KOPT-K1 (cell line): Measurements from ENCODE around the gene EXOC6B.

ENCODE experiments used
- H3K27ac ChIP-seq: fragments of 200-600 bp; sonication (generic); 2 replicates; pipeline ENCODE4 v1.5.1; 2016; ENCODE audit warnings: antibody characterized with exemption, mild to moderate bottlenecking, low read depth, low read length; ENCODE audit not compliant: poor library complexity, severe bottlenecking
- H3K36me3 ChIP-seq: fragments of 200-600 bp; sonication (generic); 2 replicates; pipeline ENCODE4 v1.5.1; 2017; ENCODE audit warnings: antibody characterized with exemption, mild to moderate bottlenecking, low read length, moderate library complexity; ENCODE audit not compliant: insufficient read depth
- H3K9me3 ChIP-seq: fragments of 200-600 bp; sonication (generic); 2 replicates; pipeline ENCODE4 v1.5.1; 2017; ENCODE audit warnings: antibody characterized with exemption, low read length, mild to moderate bottlenecking; ENCODE audit not compliant: insufficient read depth, poor library complexity, severe bottlenecking

EXOC6B gene

DNA sequence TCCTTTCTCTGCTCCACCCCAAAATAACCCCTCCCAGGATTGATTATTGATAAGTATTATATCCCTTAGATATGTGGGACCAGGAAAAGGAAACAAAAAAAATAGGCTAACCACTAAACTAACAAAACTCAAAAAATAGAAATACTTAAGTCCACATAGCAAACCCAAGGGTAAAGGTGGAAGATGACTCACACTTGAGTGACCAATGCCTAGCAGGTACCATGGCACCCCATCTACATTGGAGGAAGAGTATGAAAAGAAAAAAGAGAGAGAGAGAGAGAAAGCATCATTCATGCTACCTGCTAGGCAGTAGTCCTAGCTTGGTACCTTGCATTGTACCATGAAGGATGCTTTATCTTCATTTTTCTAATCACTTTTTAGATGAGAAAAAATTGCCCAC lies 6.3 kb downstream of the EXOC6B start:
- no peak overlapping the region for H3K27ac ChIP-seq
- no peaks in the 10 kb centered on the region for H3K36me3 ChIP-seq
- no peaks in the 10 kb centered on the region for H3K9me3 ChIP-seq

DNA sequence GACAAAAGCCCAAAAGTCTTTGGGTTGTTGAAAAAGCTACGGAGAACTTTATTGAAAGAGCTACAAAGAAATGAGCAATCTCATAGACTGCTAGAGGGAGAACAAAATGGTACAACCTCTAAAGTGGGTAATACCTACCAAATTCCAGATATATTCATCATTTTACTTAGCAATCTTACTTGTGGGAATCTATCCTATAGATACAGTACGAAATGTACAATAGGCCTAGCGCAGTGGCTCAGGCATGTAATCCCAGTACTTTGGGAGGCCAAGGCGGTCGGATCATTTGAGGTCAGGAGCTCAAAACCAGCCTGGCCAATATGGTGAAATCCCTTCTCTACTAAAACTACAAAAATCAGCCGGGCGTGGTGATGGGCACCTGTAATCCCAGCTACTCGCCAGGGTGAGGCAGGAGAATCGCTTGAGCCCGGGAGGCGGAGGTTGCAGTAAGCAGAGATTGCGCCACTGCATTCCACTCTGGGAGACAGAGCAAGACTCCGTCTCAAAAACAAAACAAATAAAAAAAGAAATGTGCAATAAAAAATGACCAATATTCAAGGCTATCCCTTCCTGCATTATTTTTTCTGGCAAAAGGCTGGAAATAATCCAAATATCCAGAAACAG lies 10.1 kb downstream of the EXOC6B start:
- H3K36me3 ChIP-seq: no peaks in the 10 kb centered on the region
- H3K27ac ChIP-seq: no peak overlapping the region
- no peaks in the 10 kb centered on the region for H3K9me3 ChIP-seq

DNA sequence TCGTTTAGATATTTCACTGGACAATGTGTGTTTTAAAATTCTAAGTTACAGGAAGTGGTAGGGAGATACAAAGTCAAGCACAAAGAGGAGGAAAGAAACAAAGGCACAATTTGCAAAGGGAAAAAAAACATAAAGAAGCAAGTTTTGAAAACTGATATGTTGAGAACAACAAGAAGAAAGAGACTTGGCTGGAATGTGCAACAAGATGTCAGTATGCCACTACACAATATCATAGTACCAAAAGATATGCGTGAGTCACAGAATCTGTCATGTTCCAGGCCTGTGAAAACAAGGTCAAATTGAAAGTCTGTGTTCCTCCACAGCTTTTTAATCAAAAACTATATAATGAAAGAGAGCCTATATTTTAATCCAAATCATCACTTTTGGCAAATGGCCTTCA lies 12.0 kb downstream of the EXOC6B start:
- peaks cover 10% of the 10 kb centered on the region for H3K9me3 ChIP-seq
- no peaks in the 10 kb centered on the region for H3K36me3 ChIP-seq
- no peak overlapping the region for H3K27ac ChIP-seq

DNA sequence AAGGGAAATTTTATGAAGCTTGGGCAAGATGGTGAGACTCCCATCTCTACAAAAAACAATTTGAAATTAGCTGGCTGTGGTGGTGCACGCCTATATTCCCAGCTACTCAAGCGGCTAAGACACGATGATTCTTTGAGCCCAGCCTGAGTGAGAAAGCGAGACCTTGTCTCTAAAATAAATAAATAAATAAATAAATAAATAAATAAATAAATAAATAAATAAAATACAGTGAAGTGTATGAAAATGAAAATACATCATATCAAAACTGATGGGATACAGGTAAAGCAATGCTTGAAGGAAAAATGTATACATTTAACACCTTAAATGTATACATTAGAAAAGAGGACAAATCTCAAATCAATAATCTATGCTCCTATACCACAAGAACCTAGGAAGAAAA lies 15.7 kb downstream of the EXOC6B start:
- Histone ChIP-seq H3K27ac (no peak overlapping the region), H3K36me3 (no peaks in the 10 kb centered on the region), H3K9me3 (peaks cover 14% of the 10 kb centered on the region)

DNA sequence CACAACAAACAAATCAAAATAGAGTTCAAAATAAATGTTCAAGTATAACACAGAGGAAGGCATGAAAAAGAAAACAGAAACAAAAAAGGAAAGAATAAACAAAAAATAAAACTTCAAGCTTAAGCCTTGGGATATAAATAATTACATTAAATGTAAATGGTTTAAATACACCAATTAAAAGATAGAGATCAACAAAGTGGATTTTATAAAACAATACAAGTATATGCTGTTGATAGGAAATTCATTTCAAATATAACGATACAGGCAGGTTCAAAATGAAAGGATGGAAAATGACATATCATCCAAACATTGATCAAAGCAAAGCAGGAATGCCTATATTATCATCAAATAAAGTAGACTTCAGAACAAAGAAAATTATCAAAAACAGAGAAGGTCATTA lies 16.7 kb downstream of the EXOC6B start:
- H3K36me3 ChIP-seq: no peaks in the 10 kb centered on the region
- H3K9me3 ChIP-seq: peaks cover 14% of the 10 kb centered on the region
- H3K27ac ChIP-seq: no peak overlapping the region

DNA sequence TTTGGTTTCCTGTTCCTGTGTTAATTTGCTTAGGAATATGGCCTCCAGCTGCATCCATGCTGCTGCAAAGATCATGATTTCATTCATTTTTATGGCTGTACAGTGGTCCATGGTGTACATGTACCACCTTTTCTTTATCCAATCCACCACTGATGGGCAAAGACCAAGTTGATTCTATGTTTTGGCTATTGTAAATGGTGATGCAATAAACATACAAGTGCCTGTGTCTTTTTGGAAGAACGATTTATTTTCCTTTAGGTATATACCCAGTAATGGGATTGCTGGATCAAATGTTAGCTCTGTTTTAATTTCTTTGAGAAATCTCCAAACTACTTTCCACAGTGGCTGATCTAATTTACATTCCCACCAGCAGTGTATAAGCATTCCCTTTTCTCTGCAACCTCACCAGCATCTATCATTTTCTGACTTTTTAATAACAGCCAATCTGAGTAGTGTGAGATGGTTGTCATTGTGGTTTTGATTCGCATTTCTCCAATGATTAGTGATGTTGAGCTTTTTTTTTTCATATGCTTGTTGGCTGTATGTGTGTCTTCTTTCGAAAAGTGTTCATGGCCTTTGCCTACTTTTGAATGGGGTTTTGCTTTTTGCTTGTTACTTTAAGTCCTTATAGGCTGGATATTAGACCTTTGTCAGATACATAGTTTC lies 19.4 kb downstream of the EXOC6B start:
- Histone ChIP-seq H3K9me3 (peaks cover 14% of the 10 kb centered on the region), H3K36me3 (no peaks in the 10 kb centered on the region), H3K27ac (no peak overlapping the region)

DNA sequence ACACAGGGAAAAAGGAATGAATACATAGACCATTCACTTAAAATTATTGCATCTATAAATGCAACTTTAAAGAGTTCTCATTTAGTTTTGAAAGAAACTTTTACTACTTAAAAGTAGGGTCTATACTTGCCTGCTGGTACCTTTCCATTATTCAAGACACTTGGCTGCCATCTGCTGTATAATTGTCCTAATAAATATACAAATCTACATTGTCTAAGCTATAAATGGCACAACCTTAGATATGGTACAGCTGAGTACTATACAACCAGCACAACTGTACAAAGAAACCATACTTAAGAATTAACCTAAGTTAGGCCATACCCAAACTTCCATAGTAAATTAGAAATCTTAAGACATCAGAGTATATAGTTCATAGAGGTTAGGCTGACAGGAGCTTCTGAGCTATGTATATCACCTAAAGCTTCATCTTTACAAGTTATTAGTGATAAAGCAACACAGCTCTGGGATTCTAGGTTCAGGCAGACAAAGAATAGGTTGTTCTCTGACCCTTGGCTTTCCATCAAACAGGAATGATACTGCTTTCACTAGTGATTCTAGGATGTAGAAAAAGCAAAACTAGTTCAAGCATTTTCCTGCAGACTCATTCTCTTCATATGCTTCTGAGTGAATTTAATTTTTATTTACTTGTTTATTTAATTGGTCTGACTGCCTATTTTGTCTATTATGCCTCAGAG lies 22.1 kb downstream of the EXOC6B start:
- Histone ChIP-seq H3K36me3 (no peaks in the 10 kb centered on the region), H3K9me3 (peaks cover 3% of the 10 kb centered on the region), H3K27ac (no peak overlapping the region)

DNA sequence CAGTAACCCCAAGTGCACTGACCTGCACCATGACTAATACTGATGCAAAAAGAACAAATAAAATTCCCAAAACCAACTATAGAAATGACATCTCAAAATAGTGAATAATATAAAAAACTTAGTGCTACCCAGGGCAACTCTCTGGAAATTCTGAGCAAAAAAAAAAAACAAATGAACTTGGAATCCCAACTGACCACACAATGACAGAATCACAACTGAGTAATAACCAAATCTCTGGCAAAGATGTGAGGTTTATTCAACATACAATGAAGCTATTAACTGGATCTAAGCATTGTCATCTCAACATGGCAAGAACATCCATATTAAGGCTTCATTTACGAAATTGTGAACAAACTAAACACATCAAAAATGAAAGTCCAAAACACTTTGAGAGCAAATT lies 22.7 kb downstream of the EXOC6B start:
- Histone ChIP-seq H3K27ac (no peak overlapping the region), H3K9me3 (no peaks in the 10 kb centered on the region)

DNA sequence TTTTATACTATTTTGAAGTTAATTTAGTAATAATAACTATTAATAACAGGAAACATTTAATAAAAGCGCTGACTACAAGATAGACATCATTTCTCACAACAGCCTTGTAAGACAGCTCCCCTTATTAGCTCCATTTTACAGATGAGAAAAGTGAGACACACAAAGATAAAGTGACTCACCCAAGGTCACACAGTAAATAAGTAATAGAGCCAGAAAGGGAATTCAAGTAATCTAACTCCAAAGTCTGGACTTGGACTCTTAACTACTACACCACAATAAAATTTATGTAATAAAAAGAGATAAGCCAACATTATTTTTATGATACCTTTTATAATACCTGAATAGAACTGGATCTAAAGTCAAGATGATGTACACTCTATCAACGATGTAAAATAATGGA lies 25.3 kb downstream of the EXOC6B start:
- no peaks in the 10 kb centered on the region for H3K36me3 ChIP-seq
- H3K27ac ChIP-seq: no peak overlapping the region

More for the DNA sequence above, 22.7 kb downstream of the EXOC6B start:
- no peaks in the 10 kb centered on the region for H3K36me3 ChIP-seq

DNA sequence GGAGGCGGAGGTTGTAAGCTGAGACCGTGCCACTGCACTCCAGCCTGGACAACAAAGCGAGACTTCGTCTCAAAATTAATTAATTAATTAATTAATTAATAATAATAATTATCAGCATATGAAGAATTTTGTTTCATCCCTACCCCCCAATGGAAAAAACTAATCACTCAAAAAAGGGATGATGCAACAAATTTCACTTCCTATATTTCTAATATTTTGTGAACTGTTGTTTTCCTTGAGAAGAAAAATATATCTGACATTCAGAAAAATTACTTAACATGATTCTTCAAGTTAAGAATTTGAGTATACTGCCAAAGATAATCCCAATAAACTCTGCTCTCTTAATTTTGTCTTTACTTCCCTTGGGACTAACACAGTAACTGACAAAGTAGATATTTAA lies 28.1 kb downstream of the EXOC6B start:
- H3K9me3 ChIP-seq: no peaks in the 10 kb centered on the region
- H3K36me3 ChIP-seq: no peaks in the 10 kb centered on the region
- H3K27ac ChIP-seq: no peak overlapping the region

More for the DNA sequence above, 25.3 kb downstream of the EXOC6B start:
- H3K9me3 ChIP-seq: no peaks in the 10 kb centered on the region

DNA sequence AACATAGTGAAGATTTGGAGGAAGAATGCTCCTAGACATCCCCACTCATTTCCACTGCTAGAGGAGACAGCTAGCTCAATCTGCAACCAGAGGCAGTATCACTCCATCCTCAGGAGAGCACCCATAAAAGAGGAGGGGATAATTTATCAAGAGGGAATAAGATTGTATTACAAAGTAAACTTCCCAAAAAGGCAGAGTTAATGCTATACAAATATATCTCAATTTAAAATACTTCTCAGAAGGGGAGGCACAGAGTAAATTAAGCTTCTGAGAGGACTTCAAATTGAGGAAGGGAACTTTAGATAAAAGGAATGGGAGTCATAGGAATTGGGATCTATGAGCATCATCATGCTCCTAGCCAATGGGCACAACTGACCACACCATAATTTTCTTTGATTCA lies 29.1 kb downstream of the EXOC6B start:
- H3K36me3 ChIP-seq: no peaks in the 10 kb centered on the region
- no peaks in the 10 kb centered on the region for H3K9me3 ChIP-seq
- H3K27ac ChIP-seq: no peak overlapping the region

DNA sequence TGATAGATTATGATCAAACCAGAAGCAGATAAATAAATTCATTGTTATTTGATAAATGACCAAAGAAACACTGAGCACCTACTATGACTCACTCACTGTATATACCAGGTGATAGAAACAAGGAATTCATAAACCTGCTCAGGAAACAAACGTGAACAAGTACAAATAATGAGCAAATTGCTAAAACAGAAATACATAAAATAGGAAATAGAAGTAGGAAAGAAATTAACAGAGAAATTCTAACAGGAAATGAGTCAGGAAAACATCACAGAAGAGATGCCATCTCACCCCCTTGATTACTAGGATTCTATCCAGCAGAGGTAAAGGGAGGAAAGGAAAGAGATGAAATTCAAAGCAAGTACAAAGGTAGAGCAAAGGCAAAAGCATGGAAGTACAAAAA lies 31.3 kb downstream of the EXOC6B start:
- Histone ChIP-seq H3K36me3 (no peaks in the 10 kb centered on the region), H3K27ac (no peak overlapping the region), H3K9me3 (no peaks in the 10 kb centered on the region)

DNA sequence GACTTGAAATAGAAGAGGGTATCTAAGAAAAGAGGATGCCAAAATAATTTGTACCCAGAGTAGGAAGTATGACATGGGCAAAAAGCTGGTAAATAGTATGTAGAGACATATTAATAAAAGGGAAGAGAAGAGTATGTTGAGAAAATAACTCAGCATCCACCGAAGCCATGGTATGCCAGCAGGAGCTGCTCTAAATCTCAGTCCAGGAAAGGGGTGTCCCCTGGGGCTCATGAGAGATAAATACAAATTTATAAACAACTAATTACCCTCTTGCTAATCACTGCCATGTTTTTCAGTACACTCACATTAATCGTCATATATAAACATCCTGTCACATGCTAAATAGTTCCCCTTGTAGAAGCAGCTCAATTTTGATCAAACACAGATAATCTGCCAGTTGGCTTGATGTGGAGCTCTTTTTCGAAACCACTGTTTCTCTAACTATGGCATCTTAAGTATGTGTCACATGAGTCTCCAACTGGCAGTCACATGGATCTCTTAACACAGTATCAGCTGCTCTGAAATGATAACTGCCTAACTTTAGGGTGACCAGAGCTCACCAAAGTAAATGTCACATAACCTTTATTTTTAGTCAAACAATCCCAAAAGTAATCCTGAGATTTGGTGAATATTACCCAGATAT lies 31.9 kb downstream of the EXOC6B start:
- H3K36me3 ChIP-seq: no peaks in the 10 kb centered on the region
- no peaks in the 10 kb centered on the region for H3K9me3 ChIP-seq
- H3K27ac ChIP-seq: no peak overlapping the region

DNA sequence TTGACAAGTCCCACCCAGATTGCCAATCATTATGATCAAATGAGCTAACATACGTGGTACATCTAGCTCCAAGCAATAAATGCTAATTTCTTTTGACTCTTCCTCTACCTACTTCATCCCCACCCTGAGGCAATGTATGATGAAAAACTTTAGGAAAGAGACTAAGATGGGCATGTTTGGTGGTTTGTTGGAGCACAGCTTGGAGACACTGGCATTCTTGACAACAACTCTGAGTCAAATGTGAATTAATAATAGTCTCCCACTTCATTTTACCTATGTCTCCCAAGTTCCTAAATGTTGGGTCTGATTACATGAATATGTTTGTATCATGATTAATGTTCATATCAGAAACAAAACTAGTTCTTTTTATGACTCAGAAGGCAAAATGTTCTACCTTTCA lies 36.6 kb downstream of the EXOC6B start:
- Histone ChIP-seq H3K9me3 (peaks cover 4% of the 10 kb centered on the region), H3K27ac (no peak overlapping the region), H3K36me3 (no peaks in the 10 kb centered on the region)

DNA sequence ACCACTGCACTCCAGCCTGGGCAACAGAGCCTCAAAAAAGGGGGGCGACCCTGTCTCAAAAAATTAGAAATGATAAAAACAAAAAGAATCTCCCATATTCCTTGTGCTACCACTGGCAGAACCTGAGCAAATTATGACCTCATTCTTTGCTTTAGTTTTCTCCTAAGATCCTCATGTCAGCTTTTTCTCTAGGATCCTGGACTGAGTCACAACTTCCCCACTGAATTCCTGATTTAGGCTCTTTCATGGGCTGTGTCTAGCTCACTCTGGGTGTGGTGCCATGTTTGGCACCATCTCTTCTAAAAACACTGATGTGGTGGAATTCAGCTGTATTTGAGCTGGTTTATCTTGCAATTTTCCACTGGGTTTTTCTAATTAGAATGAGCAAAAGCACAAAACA lies 37.1 kb downstream of the EXOC6B start:
- H3K9me3 ChIP-seq: peaks cover 4% of the 10 kb centered on the region

More for the DNA sequence above, 37.1 kb downstream of the EXOC6B start:
- Histone ChIP-seq H3K27ac (no peak overlapping the region), H3K36me3 (no peaks in the 10 kb centered on the region)
